Spinal cord (tissue), 10 donors: ENCODE data around the gene RAC2. TPM values are rescaled to one million over a fixed set of nuclear protein-coding genes. Genes with fewer than 3 reads are reported as not detected.
A peak's percentile ranks its signal among the peaks of the same experiment; 100 is the strongest.

Source experiments
- DNase-seq, 6 donors: peaks; one replicate each; pipeline versions ENCODE4 v3.0.0 to v3.0.0-alpha.2; 2013 to 2015; ENCODE audit warnings: low spot score in 6 of 6, low read depth in 4 of 6
- H3K27ac ChIP-seq: one replicate; pipeline ENCODE4 v1.5.1; 2013; ENCODE audit warnings: low read depth, low read length, control low read depth
- H3K27me3 ChIP-seq: one replicate; pipeline ENCODE4 v1.6.1; 2013; ENCODE audit warnings: low read length; ENCODE audit not compliant: control insufficient read depth, insufficient read depth
- H3K36me3 ChIP-seq: one replicate; pipeline ENCODE4 v1.6.1; 2013; ENCODE audit warnings: low read length; ENCODE audit not compliant: control insufficient read depth, insufficient read depth
- H3K4me1 ChIP-seq: one replicate; pipeline ENCODE4 v1.6.1; 2013; ENCODE audit warnings: low read length; ENCODE audit not compliant: control insufficient read depth, insufficient read depth
- H3K4me3 ChIP-seq: one replicate; pipeline ENCODE4 v1.5.1; 2013; ENCODE audit warnings: low read depth, low read length, control low read depth
- H3K9me3 ChIP-seq: one replicate; pipeline ENCODE4 v1.6.1; 2013; ENCODE audit warnings: low read length; ENCODE audit not compliant: control insufficient read depth, insufficient read depth
- WGBS: methylation state at CpG from one replicate; pipeline ENCODE4 v1.1.5; 2013; ENCODE audit warnings: missing lambda C conversion rate; ENCODE audit not compliant: insufficient coverage; 5-methylcytosine and 5-hydroxymethylcytosine counted together
- polyA plus RNA-seq, 2 donors: library from polyadenylated mRNA; unstranded; fragments of 120-200 nt; gene quantifications; one replicate each; pipeline ENCODE4 v1.2.1, GENCODE V29; 2013; ENCODE audit not compliant: insufficient read length in 2 of 2
- total RNA-seq, 2 donors: library from RNA; depleted of rRNA in 1 of 2; stranded (reverse); fragments of 120-200 nt in 1 of 2; fragments of >200 nt in 1 of 2; gene quantifications; one replicate each; pipeline versions ENCODE4 v1.2.3 to v1.2.4, GENCODE V29; 2013 to 2014
- donor health status: healthy.

The RAC2 gene
- total and polyA plus RNA-seq, 4 donors = 2.1 to 4.8 (median 2.7) TPM

GRCh38 chr22:37231406-37232139 is 12.5 kb downstream of the RAC2 start:
- H3K27me3 ChIP-seq = no peaks in the 10 kb centered on the region
- WGBS = 79% methylated on average over 18 of the region's 21 CpGs
- no peak overlapping the region for H3K27ac ChIP-seq

GRCh38 chr22:37230673-37231405 is 13.2 kb downstream of the RAC2 start:
- 81% methylated on average over 13 of the region's 14 CpGs for WGBS
- no peaks in the 10 kb centered on the region for H3K27me3 ChIP-seq
- H3K4me3 ChIP-seq = no peak overlapping the region
- no peak for DNase-seq
- H3K9me3 ChIP-seq = no peaks in the 10 kb centered on the region
- H3K4me1 ChIP-seq = peaks cover 14% of the 10 kb centered on the region
- no peaks in the 10 kb centered on the region for H3K36me3 ChIP-seq
- no peak overlapping the region for H3K27ac ChIP-seq

More at GRCh38 chr22:37231406-37232139, 12.5 kb downstream of the RAC2 start:
- DNase-seq = no peak
- Histone ChIP-seq H3K9me3 (no peaks in the 10 kb centered on the region), H3K4me1 (peaks cover 14% of the 10 kb centered on the region), H3K4me3 (no peak overlapping the region), H3K36me3 (no peaks in the 10 kb centered on the region)

DNA sequence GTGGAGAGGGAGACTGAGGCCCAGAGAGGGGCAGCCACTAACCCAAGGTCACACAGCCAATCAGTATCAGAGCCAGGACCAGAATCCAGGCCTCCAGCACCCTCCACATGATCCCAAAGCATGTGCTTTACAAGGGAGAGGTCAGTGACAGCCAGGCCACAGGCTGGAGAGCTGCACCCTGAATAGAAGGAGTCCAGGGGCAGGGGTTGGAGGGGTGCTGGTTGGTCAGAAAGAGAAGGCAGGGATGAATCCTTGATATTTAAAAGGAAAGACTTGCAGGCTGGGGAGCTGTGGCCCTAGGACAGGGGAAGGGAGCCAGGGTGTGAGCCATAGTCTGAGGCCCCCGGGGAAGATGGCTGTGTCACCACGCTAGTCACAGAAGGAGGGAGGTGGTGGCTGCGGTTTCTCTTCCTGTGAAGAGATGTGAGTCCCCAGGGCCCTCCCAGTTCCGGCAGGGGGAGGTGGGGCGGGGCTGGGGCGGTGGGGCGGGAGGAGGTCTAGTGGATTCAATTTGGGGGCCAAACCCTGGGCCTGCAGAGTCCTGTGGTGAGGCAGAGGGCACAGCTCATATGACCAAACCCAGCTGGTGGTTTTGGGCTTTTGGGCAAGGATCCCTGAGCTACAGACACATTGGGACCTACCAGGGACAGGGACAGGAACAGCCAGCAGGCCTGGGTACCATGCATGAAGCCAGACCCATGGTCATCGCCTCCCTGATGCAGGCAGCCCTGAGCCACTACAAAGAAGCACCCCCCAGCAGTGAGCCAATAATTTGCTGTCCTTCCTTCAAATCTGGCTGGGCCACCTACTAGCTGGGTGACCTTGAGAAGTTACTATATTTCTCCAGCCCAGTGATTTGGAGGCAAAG is 14.0 kb downstream of the RAC2 start:
- no peaks in the 10 kb centered on the region for H3K36me3 ChIP-seq
- H3K4me3 ChIP-seq = no peak overlapping the region
- H3K4me1 ChIP-seq = peaks cover 14% of the 10 kb centered on the region
- DNase-seq = no peak
- H3K9me3 ChIP-seq = no peaks in the 10 kb centered on the region
- no peak overlapping the region for H3K27ac ChIP-seq
- H3K27me3 ChIP-seq = no peaks in the 10 kb centered on the region
- WGBS = 63% methylated on average over 5 of the region's 8 CpGs

- no peaks in the 10 kb centered on the region for H3K9me3 ChIP-seq
- WGBS = 61% methylated on average over 7 of the region's 7 CpGs
- no peak for DNase-seq
- H3K4me3 ChIP-seq = no peak overlapping the region
- H3K27ac ChIP-seq = no peak overlapping the region
- H3K27me3 ChIP-seq = peaks cover 2% of the 10 kb centered on the region
- no peaks in the 10 kb centered on the region for H3K36me3 ChIP-seq
- H3K4me1 ChIP-seq = peaks cover 14% of the 10 kb centered on the region
Observed at GRCh38 chr22:37229012-37229804, 14.9 kb downstream of the RAC2 start.

DNA sequence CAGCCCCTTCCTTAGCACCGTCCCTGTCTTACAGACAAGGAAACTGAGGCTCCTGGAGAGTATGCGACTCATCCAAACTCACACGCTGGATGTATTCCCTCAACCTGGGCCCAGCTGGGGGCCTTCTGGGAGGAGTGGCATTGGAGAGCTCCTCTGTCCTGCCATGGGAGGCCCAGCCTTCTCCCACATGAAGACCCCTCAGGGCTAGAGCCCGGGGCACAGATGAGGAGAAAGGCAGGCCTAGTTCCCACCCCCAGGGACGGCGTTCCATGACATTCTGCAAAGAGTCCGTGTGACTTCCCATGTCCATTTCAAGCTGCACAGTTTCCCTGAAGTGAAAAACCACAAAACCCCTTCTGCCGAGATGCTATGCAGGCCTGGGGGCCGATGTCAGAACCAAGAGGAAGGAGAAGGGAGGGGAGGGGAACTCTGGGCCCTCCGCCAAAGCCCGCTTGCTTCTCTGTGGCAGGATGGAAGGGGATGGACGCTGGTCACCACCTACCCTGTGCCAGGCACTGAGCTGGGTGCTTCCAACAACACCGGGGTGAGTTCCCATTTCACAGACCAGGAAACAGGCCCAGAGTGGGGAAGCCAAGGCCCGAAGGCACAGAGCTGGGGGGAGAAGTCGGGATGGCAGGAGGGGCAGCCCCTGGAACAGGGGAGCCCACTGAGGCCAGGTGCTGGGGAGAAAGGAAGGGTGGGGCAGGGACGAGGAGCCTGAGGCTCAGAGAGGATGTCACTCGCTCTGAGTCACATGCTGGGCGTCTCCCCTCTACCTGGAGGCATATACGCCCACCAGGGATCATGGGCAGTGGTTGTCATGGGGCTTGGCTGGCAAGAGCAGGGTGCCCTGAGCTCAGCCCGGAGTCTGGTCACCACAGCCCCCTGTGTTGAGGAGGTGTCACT is 15.7 kb downstream of the RAC2 start:
- H3K9me3 ChIP-seq = no peaks in the 10 kb centered on the region
- WGBS = 62% methylated on average over 13 of the region's 20 CpGs
- peaks cover 14% of the 10 kb centered on the region for H3K4me1 ChIP-seq
- H3K27me3 ChIP-seq = peaks cover 2% of the 10 kb centered on the region
- H3K36me3 ChIP-seq = no peaks in the 10 kb centered on the region
- no peak overlapping the region for H3K4me3 ChIP-seq
- peak in 1 of 6 donors; percentile 29 for DNase-seq
- H3K27ac ChIP-seq = no peak overlapping the region

DNA sequence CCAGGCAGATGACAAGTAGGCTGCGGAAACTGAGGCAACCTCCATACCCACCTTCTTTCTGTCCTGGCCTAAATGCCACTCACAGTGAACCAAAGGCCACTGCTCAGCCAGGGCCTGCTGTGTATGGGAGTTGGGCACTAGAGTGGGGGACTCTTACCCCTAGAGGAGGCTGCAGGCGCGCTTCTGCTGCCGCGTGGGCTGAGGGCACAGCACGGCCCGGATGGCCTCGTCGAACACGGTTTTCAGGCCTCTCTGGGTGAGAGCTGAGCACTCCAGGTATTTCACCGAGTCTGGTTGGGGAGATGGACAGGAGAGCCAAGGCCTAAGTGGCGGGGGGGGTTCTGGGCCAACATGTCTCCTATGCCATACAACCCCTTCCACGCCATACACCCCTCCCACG is 17.6 kb downstream of the RAC2 start:
- no peak overlapping the region for H3K27ac ChIP-seq
- no peaks in the 10 kb centered on the region for H3K36me3 ChIP-seq
- H3K4me1 ChIP-seq = peaks cover 14% of the 10 kb centered on the region
- H3K4me3 ChIP-seq = no peak overlapping the region
- no peaks in the 10 kb centered on the region for H3K9me3 ChIP-seq
- peaks cover 2% of the 10 kb centered on the region for H3K27me3 ChIP-seq
- WGBS = 91% methylated on average over 10 of the region's 14 CpGs
- DNase-seq = no peak

DNA sequence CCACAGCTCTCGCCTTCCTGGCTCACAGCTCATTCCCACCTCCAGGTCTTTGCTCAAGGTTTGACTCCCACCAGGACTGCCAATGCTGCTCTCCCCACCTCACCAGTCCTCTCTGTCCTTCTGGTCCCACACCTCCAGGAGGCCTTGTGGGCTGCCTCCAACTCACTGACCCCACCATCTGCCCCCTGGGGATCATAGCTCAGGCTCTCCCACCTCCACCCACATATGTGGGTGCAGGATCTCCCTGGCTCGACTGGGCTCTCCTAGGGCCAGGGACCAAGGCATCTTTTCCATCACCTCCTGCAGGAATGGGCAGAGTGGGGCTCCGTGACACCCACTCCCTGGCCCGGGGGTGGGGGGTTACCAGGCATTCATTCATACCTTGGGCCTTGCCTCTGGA is 18.0 kb downstream of the RAC2 start:
- H3K4me1 ChIP-seq = peaks cover 14% of the 10 kb centered on the region
- H3K4me3 ChIP-seq = no peak overlapping the region
- no peaks in the 10 kb centered on the region for H3K36me3 ChIP-seq
- H3K27ac ChIP-seq = no peak overlapping the region
- peaks cover 2% of the 10 kb centered on the region for H3K27me3 ChIP-seq
- 87% methylated on average over 4 of the region's 4 CpGs for WGBS
- H3K9me3 ChIP-seq = no peaks in the 10 kb centered on the region
- DNase-seq = no peak

- no peaks in the 10 kb centered on the region for H3K9me3 ChIP-seq
- no peaks in the 10 kb centered on the region for H3K36me3 ChIP-seq
- no peak for DNase-seq
- no peak overlapping the region for H3K4me3 ChIP-seq
- no peak overlapping the region for H3K27ac ChIP-seq
- peaks cover 2% of the 10 kb centered on the region for H3K27me3 ChIP-seq
- H3K4me1 ChIP-seq = peaks cover 14% of the 10 kb centered on the region
- WGBS = 65% methylated on average over 8 of the region's 8 CpGs
Observed at GRCh38 chr22:37225481-37225880, 18.6 kb downstream of the RAC2 start.
